CD4-positive, alpha-beta T cell treated with Interleukin-10 for 1 hour (primary cell): ENCODE results near the gene DDR2.

Source experiments
- DNase-seq: peaks from one replicate; pipeline ENCODE4 v3.0.0-alpha.2; 2020

Gene DDR2

GRCh38 chr1:162631546-162632191 is 595 bp upstream of the DDR2 start:
- no peak for DNase-seq

- DNase-seq, result no peak
Measured at GRCh38 chr1:162632698-162633080, 425 bp downstream of the DDR2 start.

GRCh38 chr1:162633081-162633762 is 958 bp downstream of the DDR2 start:
- DNase-seq, result no peak

- no peak for DNase-seq
Measured at GRCh38 chr1:162635418-162635817, 3.2 kb downstream of the DDR2 start.

GRCh38 chr1:162639718-162640117 is 7.5 kb downstream of the DDR2 start:
- no peak for DNase-seq

- DNase-seq, result no peak
Measured at GRCh38 chr1:162641114-162641513, 8.8 kb downstream of the DDR2 start.

GRCh38 chr1:162644986-162645314 is 12.7 kb downstream of the DDR2 start:
- no peak for DNase-seq

GRCh38 chr1:162645666-162646065 is 13.4 kb downstream of the DDR2 start:
- DNase-seq, result no peak

GRCh38 chr1:162649583-162649982 is 17.3 kb downstream of the DDR2 start:
- no peak for DNase-seq

- no peak for DNase-seq
Measured at GRCh38 chr1:162654915-162655620, 22.8 kb downstream of the DDR2 start.

- DNase-seq, result no peak
Measured at GRCh38 chr1:162656266-162656665, 24.0 kb downstream of the DDR2 start.

- no peak for DNase-seq
Measured at GRCh38 chr1:162660574-162660973, 28.3 kb downstream of the DDR2 start.

GRCh38 chr1:162661336-162661735 is 29.1 kb downstream of the DDR2 start:
- no peak for DNase-seq

GRCh38 chr1:162662013-162662412 is 29.7 kb downstream of the DDR2 start:
- DNase-seq, result no peak

- no peak for DNase-seq
Measured at GRCh38 chr1:162663086-162663485, 30.8 kb downstream of the DDR2 start.

GRCh38 chr1:162663589-162664106 is 31.4 kb downstream of the DDR2 start:
- no peak for DNase-seq

- DNase-seq, result no peak
Measured at GRCh38 chr1:162666006-162666645, 33.9 kb downstream of the DDR2 start.

GRCh38 chr1:162667381-162668080 is 35.3 kb downstream of the DDR2 start:
- no peak for DNase-seq

GRCh38 chr1:162670928-162671663 is 38.8 kb downstream of the DDR2 start:
- DNase-seq, result no peak

- DNase-seq, result no peak
Measured at GRCh38 chr1:162671664-162672410, 39.6 kb downstream of the DDR2 start.

GRCh38 chr1:162672622-162673260 is 40.5 kb downstream of the DDR2 start:
- DNase-seq, result no peak
